ENCODE results near the gene FSHR.

DNA sequence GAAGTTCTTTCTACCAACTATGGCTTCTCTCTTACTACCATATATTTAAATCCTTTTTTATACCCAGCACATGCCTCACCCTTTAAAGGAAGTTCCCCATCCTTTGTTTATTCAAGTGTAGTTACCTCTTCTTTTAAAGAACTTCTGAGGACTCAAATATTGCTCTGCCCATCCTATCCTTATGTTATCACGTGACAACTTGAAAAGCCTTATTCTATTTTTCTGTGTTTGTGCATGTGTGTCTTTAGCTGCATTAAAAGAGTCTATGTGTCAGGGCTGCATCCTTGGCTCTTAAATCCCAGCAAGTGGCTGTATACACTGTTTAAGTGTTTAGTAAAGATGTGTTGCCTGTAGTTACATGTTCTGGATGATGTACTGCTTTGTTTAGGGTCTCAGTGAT lies 22.5 kb downstream of the FSHR start:
- TF ChIP-seq, protein P1, sequence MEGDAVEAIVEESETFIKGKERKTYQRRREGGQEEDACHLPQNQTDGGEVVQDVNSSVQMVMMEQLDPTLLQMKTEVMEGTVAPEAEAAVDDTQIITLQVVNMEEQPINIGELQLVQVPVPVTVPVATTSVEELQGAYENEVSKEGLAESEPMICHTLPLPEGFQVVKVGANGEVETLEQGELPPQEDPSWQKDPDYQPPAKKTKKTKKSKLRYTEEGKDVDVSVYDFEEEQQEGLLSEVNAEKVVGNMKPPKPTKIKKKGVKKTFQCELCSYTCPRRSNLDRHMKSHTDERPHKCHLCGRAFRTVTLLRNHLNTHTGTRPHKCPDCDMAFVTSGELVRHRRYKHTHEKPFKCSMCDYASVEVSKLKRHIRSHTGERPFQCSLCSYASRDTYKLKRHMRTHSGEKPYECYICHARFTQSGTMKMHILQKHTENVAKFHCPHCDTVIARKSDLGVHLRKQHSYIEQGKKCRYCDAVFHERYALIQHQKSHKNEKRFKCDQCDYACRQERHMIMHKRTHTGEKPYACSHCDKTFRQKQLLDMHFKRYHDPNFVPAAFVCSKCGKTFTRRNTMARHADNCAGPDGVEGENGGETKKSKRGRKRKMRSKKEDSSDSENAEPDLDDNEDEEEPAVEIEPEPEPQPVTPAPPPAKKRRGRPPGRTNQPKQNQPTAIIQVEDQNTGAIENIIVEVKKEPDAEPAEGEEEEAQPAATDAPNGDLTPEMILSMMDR (conservative IDR thresholded peaks at IDR 0.05), result no peak
- no peak for TF ChIP-seq EZH2 (IDR thresholded peaks at IDR 0.05; ENCODE audit: low read depth)

All from PC-9 (cell line).